H1 (cell line): ENCODE measurements around the gene MBD3L4.
"Not testable (repeated sequence)": the region's sequence is repeated elsewhere in the genome, so short reads cannot be mapped to it uniquely, and the experiment has no call there.

Experiments used
- CBX5 ChIP-seq: fragments of 300-800, 300-1000 bp; sonication (generic); IDR thresholded peaks from 2 replicates; pipeline ENCODE4 v1.7.1; 2016; ENCODE audit warnings: antibody characterized with exemption, low read length, low read depth
- CTCF ChIP-seq, 3 experiments: IDR thresholded peaks; 1 replicate in 2 of 3; 2 replicates in 1 of 3; pipeline versions ENCODE4 v1.5.1 to v1.6.1; 2011; ENCODE audit warnings: low read length in 3 of 3, mild to moderate bottlenecking in 3 of 3, inconsistent platforms in 2 of 3, low read depth in 1 of 3, moderate library complexity in 1 of 3; ENCODE audit not compliant: insufficient read depth in 1 of 3; ENCODE audit errors: control extremely low read depth in 1 of 3
- MAFK ChIP-seq: IDR thresholded peaks from 2 replicates; pipeline ENCODE4 v1.6.1; 2012; ENCODE audit warnings: low read depth, mild to moderate bottlenecking, improper control_type of control experiment, low read length
- RXRA ChIP-seq: IDR thresholded peaks from 2 replicates; pipeline ENCODE4 v1.6.1; 2011; ENCODE audit warnings: low read depth, mild to moderate bottlenecking, low read length, moderate library complexity; ENCODE audit not compliant: insufficient read depth
- TAF7 ChIP-seq: optimal IDR thresholded peaks from 2 replicates; pipeline ENCODE3; 2011; ENCODE audit warnings: low read depth, mild to moderate bottlenecking, inconsistent platforms, low read length, moderate library complexity, borderline replicate concordance
- YY1 ChIP-seq: IDR thresholded peaks from 2 replicates; pipeline ENCODE4 v1.6.1; 2011; ENCODE audit warnings: low read depth, mild to moderate bottlenecking, low read length

DNA sequence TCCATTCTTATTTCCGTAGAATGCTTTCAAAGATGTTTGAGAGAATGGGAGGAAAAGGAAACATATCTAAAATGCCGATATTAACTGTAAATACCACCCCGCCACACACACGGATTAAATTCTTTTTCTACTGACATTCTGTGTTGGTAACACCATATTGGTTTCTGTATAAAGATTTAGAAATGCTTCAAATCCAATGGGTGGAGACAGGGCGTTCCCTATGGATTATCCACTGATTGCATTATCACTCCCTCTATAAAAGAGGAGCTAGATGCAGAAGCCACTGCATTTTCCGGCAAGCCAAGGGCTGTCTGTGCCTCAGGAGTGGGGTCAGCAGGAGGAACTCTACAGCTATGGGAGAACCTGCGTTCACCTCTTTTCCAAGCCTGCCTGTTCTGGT lies 9.0 kb upstream of the MBD3L4 start, which contains the start of gene MBD3L2:
- not testable (repeated sequence) for TF ChIP-seq CTCF (IDR thresholded peaks at IDR 0.05; ENCODE audit: control extremely low read depth in 1 of 3, insufficient read depth in 1 of 3, low read depth in 1 of 3, low read length in 3 of 3); RXRA; TAF7; CBX5; MAFK; YY1
